Ishikawa (cell line): Measurements from ENCODE around the gene ZMAT3.

Experiments used
- CEBPB ChIP-seq: IDR thresholded peaks from 2 replicates; pipeline ENCODE4 v1.6.1; 2012
- CREB1 ChIP-seq: IDR thresholded peaks from 2 replicates; pipeline ENCODE4 v1.6.1; 2012; ENCODE audit warnings: low read depth
- EGR1 ChIP-seq: IDR thresholded peaks from 2 replicates; pipeline ENCODE4 v1.6.1; 2012
- EP300 ChIP-seq: IDR thresholded peaks from 2 replicates; pipeline ENCODE4 v1.6.1; 2012; ENCODE audit warnings: borderline replicate concordance
- NFIC ChIP-seq: IDR thresholded peaks from 2 replicates; pipeline ENCODE4 v1.6.1; 2012
- RAD21 ChIP-seq: IDR thresholded peaks from 2 replicates; pipeline ENCODE4 v1.6.1; 2012; ENCODE audit warnings: low read depth
- TAF1 ChIP-seq: IDR thresholded peaks from 2 replicates; pipeline ENCODE4 v1.6.1; 2012; ENCODE audit warnings: low read depth, mild to moderate bottlenecking
- TCF12 ChIP-seq: IDR thresholded peaks from 2 replicates; pipeline ENCODE4 v1.6.1; 2012; ENCODE audit warnings: low read depth
- YY1 ChIP-seq: IDR thresholded peaks from 2 replicates; pipeline ENCODE4 v1.6.1; 2012; ENCODE audit warnings: low read depth
- ZBTB7A ChIP-seq: IDR thresholded peaks from 2 replicates; pipeline ENCODE4 v1.6.1; 2012; ENCODE audit warnings: low read depth
- TF ChIP-seq, protein P1 (sequence below): IDR thresholded peaks from 2 replicates; pipeline ENCODE4 v1.6.1; 2012; ENCODE audit warnings: low read depth, mild to moderate bottlenecking
- TF ChIP-seq, protein P2 (sequence below): IDR thresholded peaks from 2 replicates; pipeline ENCODE4 v1.6.1; 2012
- TF ChIP-seq, protein P3 (sequence below): IDR thresholded peaks from 2 replicates; pipeline ENCODE4 v1.6.1; 2012

DNA sequence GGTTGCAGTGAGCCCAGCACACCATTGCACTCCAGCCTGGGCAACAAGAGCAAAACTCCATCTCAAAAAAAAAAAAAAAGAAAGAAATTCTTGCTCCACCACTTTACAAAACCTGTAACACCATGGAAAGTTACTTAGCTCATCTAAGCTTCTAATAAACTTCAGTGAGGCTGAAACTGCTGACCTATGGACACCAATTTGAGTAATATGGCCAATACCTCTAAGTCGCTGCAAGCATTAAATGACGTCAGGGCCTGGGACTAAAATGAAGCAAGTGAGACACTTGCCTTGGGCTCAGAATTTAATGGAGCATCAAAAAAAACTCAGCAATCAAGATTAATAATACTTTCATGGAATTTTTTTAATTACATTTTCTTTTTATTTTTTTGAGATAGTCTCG lies 42.5 kb downstream of the ZMAT3 start:
- no peak for TF ChIP-seq TCF12
- TF ChIP-seq EGR1: no peak
- no peak for TF ChIP-seq NFIC
- no peak for TF ChIP-seq EP300
- no peak for TF ChIP-seq TAF1
- TF ChIP-seq, protein P1, sequence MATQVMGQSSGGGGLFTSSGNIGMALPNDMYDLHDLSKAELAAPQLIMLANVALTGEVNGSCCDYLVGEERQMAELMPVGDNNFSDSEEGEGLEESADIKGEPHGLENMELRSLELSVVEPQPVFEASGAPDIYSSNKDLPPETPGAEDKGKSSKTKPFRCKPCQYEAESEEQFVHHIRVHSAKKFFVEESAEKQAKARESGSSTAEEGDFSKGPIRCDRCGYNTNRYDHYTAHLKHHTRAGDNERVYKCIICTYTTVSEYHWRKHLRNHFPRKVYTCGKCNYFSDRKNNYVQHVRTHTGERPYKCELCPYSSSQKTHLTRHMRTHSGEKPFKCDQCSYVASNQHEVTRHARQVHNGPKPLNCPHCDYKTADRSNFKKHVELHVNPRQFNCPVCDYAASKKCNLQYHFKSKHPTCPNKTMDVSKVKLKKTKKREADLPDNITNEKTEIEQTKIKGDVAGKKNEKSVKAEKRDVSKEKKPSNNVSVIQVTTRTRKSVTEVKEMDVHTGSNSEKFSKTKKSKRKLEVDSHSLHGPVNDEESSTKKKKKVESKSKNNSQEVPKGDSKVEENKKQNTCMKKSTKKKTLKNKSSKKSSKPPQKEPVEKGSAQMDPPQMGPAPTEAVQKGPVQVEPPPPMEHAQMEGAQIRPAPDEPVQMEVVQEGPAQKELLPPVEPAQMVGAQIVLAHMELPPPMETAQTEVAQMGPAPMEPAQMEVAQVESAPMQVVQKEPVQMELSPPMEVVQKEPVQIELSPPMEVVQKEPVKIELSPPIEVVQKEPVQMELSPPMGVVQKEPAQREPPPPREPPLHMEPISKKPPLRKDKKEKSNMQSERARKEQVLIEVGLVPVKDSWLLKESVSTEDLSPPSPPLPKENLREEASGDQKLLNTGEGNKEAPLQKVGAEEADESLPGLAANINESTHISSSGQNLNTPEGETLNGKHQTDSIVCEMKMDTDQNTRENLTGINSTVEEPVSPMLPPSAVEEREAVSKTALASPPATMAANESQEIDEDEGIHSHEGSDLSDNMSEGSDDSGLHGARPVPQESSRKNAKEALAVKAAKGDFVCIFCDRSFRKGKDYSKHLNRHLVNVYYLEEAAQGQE: no peak
- TF ChIP-seq ZBTB7A: no peak
- TF ChIP-seq, protein P2, sequence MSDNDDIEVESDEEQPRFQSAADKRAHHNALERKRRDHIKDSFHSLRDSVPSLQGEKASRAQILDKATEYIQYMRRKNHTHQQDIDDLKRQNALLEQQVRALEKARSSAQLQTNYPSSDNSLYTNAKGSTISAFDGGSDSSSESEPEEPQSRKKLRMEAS: no peak
- TF ChIP-seq CREB1: no peak
- no peak for TF ChIP-seq RAD21
- TF ChIP-seq, protein P3, sequence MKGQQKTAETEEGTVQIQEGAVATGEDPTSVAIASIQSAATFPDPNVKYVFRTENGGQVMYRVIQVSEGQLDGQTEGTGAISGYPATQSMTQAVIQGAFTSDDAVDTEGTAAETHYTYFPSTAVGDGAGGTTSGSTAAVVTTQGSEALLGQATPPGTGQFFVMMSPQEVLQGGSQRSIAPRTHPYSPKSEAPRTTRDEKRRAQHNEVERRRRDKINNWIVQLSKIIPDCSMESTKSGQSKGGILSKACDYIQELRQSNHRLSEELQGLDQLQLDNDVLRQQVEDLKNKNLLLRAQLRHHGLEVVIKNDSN: no peak
- TF ChIP-seq CEBPB: no peak
- TF ChIP-seq YY1: no peak
